OCI-LY7 (cell line): ENCODE measurements around the gene NEURL3. TPM values are rescaled to one million over a fixed set of nuclear protein-coding genes. Genes with fewer than 3 reads are reported as not detected.

Experiments
- BruUV-seq: library from RNA; stranded (reverse); fragments of 400-500 nt; replicated peaks from 2 replicates; lab custom pipeline; 2021; lab: Mats Ljungman, UMichigan
- CTCF ChIA-PET: fragments of 300-600 bp; sonication (Branson Sonifier 250); formaldehyde crosslinking; loops from one replicate; lab custom pipeline; 2022; ENCODE audit warnings: antibody characterized with exemption; ENCODE audit not compliant: unreplicated experiment; lab: Charles Lee
- POLR2A ChIA-PET: fragments of 300-600 bp; sonication (Branson Sonifier 250); formaldehyde crosslinking; loops from one replicate; lab custom pipeline; 2022; ENCODE audit warnings: antibody characterized with exemption; lab: Charles Lee
- DNase-seq: peaks from one replicate; pipeline ENCODE4 v3.0.0-alpha.2; 2015; ENCODE audit warnings: low spot score
- H2AFZ ChIP-seq: fragments of 200-600 bp; sonication (generic), shearing (Covaris generic); 2 replicates; pipeline ENCODE4 v1.6.1; 2014; ENCODE audit warnings: mild to moderate bottlenecking, antibody characterized with exemption, low read length, moderate library complexity
- H3K27ac ChIP-seq: fragments of 200-600 bp; sonication (generic); 2 replicates; pipeline ENCODE4 v1.5.1; 2014; ENCODE audit warnings: mixed run types, low read depth, mild to moderate bottlenecking, moderate library complexity, low read length, inconsistent platforms; ENCODE audit not compliant: poor library complexity, severe bottlenecking
- H3K36me3 ChIP-seq: fragments of 200-600 bp; sonication (generic); 2 replicates; pipeline ENCODE4 v1.6.1; 2014; ENCODE audit warnings: mild to moderate bottlenecking, antibody characterized with exemption, low read length, moderate library complexity, mixed read lengths; ENCODE audit not compliant: insufficient read depth
- H3K4me1 ChIP-seq: fragments of 200-600 bp; sonication (generic); 2 replicates; pipeline ENCODE4 v1.5.1; 2014; ENCODE audit warnings: mild to moderate bottlenecking, low read length; ENCODE audit not compliant: insufficient read depth, poor library complexity, severe bottlenecking
- H3K4me2 ChIP-seq: fragments of 200-600 bp; sonication (generic); 2 replicates; pipeline ENCODE4 v1.6.1; 2014; ENCODE audit warnings: mild to moderate bottlenecking, low read length
- H3K4me3 ChIP-seq: fragments of 200-600 bp; sonication (generic); 2 replicates; pipeline ENCODE4 v1.5.1; 2014; ENCODE audit warnings: mild to moderate bottlenecking, low read depth, low read length; ENCODE audit not compliant: poor library complexity, severe bottlenecking
- H3K79me2 ChIP-seq: fragments of 200-600 bp; sonication (generic); 2 replicates; pipeline ENCODE4 v1.6.1; 2016; ENCODE audit warnings: low read depth, mild to moderate bottlenecking, low read length, moderate library complexity, mixed read lengths; ENCODE audit not compliant: insufficient read depth
- H3K9me2 ChIP-seq: fragments of 200-600 bp; sonication (generic); 2 replicates; pipeline ENCODE4 v1.6.1; 2016; ENCODE audit warnings: mild to moderate bottlenecking, low read length, mixed read lengths; ENCODE audit not compliant: insufficient read depth
- H3K9me3 ChIP-seq: fragments of 200-600 bp; sonication (generic); 2 replicates; pipeline ENCODE4 v1.6.1; 2014; ENCODE audit warnings: mild to moderate bottlenecking, mixed run types, low read length, mixed read lengths
- H4K20me1 ChIP-seq: fragments of 200-600 bp; sonication (generic); 2 replicates; pipeline ENCODE4 v1.6.1; 2014; ENCODE audit warnings: mild to moderate bottlenecking, antibody characterized with exemption, low read length, moderate library complexity, mixed read lengths; ENCODE audit not compliant: insufficient read depth
- CTCF ChIP-seq: fragments of 200-600 bp; sonication (generic); conservative IDR thresholded peaks from 2 replicates; pipeline ENCODE4 v1.5.1; 2014; ENCODE audit warnings: mild to moderate bottlenecking, antibody characterized with exemption, low read length, moderate library complexity, mixed read lengths
- EZH2phosphoT487 ChIP-seq: fragments of 200-600 bp; sonication (generic); IDR thresholded peaks from 2 replicates; pipeline ENCODE4 v1.6.1; 2018; ENCODE audit warnings: low read depth, borderline replicate concordance, mild to moderate bottlenecking, mixed run types, antibody characterized with exemption, low read length, moderate library complexity, mixed read lengths
- intact Hi-C: fragments of 100-400 bp; cut with micrococcal nuclease; formaldehyde crosslinking; loops from one replicate; pipeline ENCODE4 v1.10.0; 2022; ENCODE audit not compliant: unreplicated experiment
- total RNA-seq, 2 experiments: library from RNA; depleted of rRNA in 1 of 2; stranded (reverse); fragments of >200 nt in 1 of 2; shearing (Covaris generic) in 1 of 2; gene quantifications; 2 replicates each; pipeline ENCODE4 v1.2.3, GENCODE V29; 2014 to 2022

NEURL3 gene
- total RNA-seq, 2 experiments from 2014 or later, result not detected

- POLR2A ChIA-PET, result no interaction called here
- BruUV-seq, result no TSS peak
Measured at GRCh38 chr2:96495982-96496629, 9.1 kb downstream of the NEURL3 start.

GRCh38 chr2:96494188-96494587 lies 11.0 kb downstream of the NEURL3 start:
- intact Hi-C loops, result no loop called here
- Histone ChIP-seq H4K20me1 (no peaks in the 10 kb centered on the region), H2AFZ (no peak overlapping the region), H3K9me3 (no peaks in the 10 kb centered on the region; the same call in 1 of the 2 replicates), H3K27ac (no peak overlapping the region), H3K79me2 (no peaks in the 10 kb centered on the region), H3K9me2 (no peaks in the 10 kb centered on the region), H3K36me3 (no peaks in the 10 kb centered on the region), H3K4me1 (no peaks in the 10 kb centered on the region), H3K4me3 (no peak overlapping the region), H3K4me2 (no peak overlapping the region)
- TF ChIP-seq EZH2phosphoT487, result no peak
- TF ChIP-seq CTCF, result no peak
- no TSS peak for BruUV-seq
- ChIA-PET POLR2A (no interaction called here), CTCF (no interaction called here)
- DNase-seq, result no peak

More at GRCh38 chr2:96495982-96496629, 9.1 kb downstream of the NEURL3 start:
- no peak overlapping the region for H3K4me2 ChIP-seq
- H3K4me1 ChIP-seq, result no peaks in the 10 kb centered on the region
- H3K9me2 ChIP-seq, result no peaks in the 10 kb centered on the region
- H2AFZ ChIP-seq, result no peak overlapping the region
- DNase-seq, result no peak
- no peak overlapping the region for H3K27ac ChIP-seq
- CTCF ChIA-PET, result no interaction called here
- H3K9me3 ChIP-seq, result no peaks in the 10 kb centered on the region
- no peaks in the 10 kb centered on the region for H3K36me3 ChIP-seq
- H4K20me1 ChIP-seq, result no peaks in the 10 kb centered on the region
- intact Hi-C loops, result no loop called here
- no peak overlapping the region for H3K4me3 ChIP-seq
- TF ChIP-seq CTCF (no peak), EZH2phosphoT487 (no peak)
- H3K79me2 ChIP-seq, result no peaks in the 10 kb centered on the region

- Histone ChIP-seq H4K20me1 (no peaks in the 10 kb centered on the region), H3K4me2 (no peak overlapping the region), H3K4me1 (no peaks in the 10 kb centered on the region), H3K79me2 (no peaks in the 10 kb centered on the region), H3K36me3 (no peaks in the 10 kb centered on the region), H3K27ac (no peak overlapping the region), H3K9me3 (no peaks in the 10 kb centered on the region; the same call in 1 of the 2 replicates), H3K4me3 (no peak overlapping the region), H3K9me2 (no peaks in the 10 kb centered on the region), H2AFZ (no peak overlapping the region)
- intact Hi-C loops, result no loop called here
- CTCF ChIA-PET, result no interaction called here
- BruUV-seq, result no TSS peak
- no peak for DNase-seq
- POLR2A ChIA-PET, result no interaction called here
- TF ChIP-seq CTCF (no peak), EZH2phosphoT487 (no peak)
Measured at GRCh38 chr2:96493072-96493471, 12.1 kb downstream of the NEURL3 start.
